Umbilical cord (tissue), 2 donors: ENCODE results near the gene GIMD1. TPM values are rescaled to one million over a fixed set of nuclear protein-coding genes. Genes with fewer than 3 reads are reported as not detected.

ENCODE experiments used
- DNase-seq: peaks from one replicate; pipeline ENCODE4 v3.0.0-alpha.2; 2015; ENCODE audit warnings: low spot score
- total RNA-seq: library from RNA; depleted of rRNA; stranded (reverse); fragments of >200 nt; gene quantifications from one replicate; pipeline ENCODE4 v1.2.3, GENCODE V29; 2014; ENCODE audit warnings: low replicate concordance; ENCODE audit not compliant: insufficient read depth

Gene GIMD1
- total RNA-seq, 1 donor from 2014 or later: 3.4 TPM

- DNase-seq: peak; percentile 47
Observed at GRCh38 chr4:106315476-106315967, 53.1 kb downstream of the GIMD1 start.

DNA sequence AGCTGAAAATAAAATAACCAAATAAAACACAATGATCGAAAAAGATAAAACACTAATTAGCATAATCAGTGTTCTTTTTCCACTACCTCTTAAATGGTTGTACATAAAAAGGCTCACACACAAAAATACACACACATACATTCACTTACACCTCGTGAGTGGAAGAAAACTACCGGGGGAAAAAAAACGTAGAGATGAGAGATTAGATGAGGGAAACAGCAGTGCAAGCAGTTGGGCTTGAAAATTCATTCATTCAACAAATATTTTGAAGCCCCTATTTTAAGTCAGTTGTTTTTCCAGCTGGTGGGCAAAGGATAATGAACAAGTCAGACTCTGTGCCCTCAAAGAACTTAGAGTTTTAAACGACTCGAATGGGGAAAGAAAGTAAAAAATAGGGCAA is 53.6 kb downstream of the GIMD1 start:
- DNase-seq: no peak

- DNase-seq: no peak
Observed at GRCh38 chr4:106312997-106313522, 55.5 kb downstream of the GIMD1 start.

DNA sequence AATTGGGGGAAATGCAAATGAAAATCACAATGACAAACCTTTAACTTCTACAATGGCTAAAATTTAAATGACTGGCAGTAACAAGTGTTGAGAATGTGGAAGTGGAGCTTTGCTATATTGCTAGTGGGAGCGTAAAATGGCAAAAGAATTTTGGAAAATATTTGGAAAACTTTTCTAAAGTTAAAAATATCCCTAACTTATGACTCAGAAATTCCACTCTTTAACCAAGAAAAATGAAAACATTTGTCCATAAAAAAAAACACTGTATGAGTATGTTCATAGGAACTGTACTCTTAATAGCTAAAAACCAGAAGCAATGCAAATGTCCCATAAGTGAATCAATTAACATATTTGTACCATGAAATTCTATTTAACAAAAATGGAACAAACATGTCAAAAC is 56.2 kb downstream of the GIMD1 start:
- no peak for DNase-seq

Other genes starting within 250 kb of the GIMD1 start
- 123 TPM for gene TBCK, start 52.6 kb downstream of the GIMD1 start, total RNA-seq
- 33.7 TPM for gene AIMP1, start 52.2 kb downstream of the GIMD1 start, total RNA-seq